Duodenal mucosa (tissue), 2 donors: ENCODE results near the gene SLC35G2.

Experiments
- H3K27ac ChIP-seq: one replicate; pipeline ENCODE4 v1.7.0; 2013; ENCODE audit warnings: low read depth, low read length
- H3K27me3 ChIP-seq, 2 donors: one replicate each; pipeline ENCODE4 v1.7.0; 2013; ENCODE audit warnings: low read length in 2 of 2, control low read depth in 1 of 2; ENCODE audit not compliant: insufficient read depth in 2 of 2, control insufficient read depth in 1 of 2
- H3K36me3 ChIP-seq, 2 donors: one replicate each; pipeline ENCODE4 v1.7.0; 2013; ENCODE audit warnings: low read length in 2 of 2, control low read depth in 1 of 2; ENCODE audit not compliant: insufficient read depth in 2 of 2, control insufficient read depth in 1 of 2
- H3K4me1 ChIP-seq, 2 donors: one replicate each; pipeline ENCODE4 v1.7.0; 2013; ENCODE audit warnings: low read length in 2 of 2, control low read depth in 1 of 2; ENCODE audit not compliant: insufficient read depth in 2 of 2, control insufficient read depth in 1 of 2
- H3K4me3 ChIP-seq, 2 donors: one replicate each; pipeline ENCODE4 v1.7.0; 2013; ENCODE audit warnings: low read length in 2 of 2, low read depth in 1 of 2
- H3K9ac ChIP-seq, 2 donors: one replicate each; pipeline ENCODE4 v1.7.0; 2013; ENCODE audit warnings: low read length in 2 of 2, low read depth in 1 of 2
- H3K9me3 ChIP-seq, 2 donors: one replicate each; pipeline ENCODE4 v1.7.0; 2013; ENCODE audit warnings: low read length in 2 of 2, control low read depth in 1 of 2; ENCODE audit not compliant: control insufficient read depth in 1 of 2

SLC35G2 gene

DNA sequence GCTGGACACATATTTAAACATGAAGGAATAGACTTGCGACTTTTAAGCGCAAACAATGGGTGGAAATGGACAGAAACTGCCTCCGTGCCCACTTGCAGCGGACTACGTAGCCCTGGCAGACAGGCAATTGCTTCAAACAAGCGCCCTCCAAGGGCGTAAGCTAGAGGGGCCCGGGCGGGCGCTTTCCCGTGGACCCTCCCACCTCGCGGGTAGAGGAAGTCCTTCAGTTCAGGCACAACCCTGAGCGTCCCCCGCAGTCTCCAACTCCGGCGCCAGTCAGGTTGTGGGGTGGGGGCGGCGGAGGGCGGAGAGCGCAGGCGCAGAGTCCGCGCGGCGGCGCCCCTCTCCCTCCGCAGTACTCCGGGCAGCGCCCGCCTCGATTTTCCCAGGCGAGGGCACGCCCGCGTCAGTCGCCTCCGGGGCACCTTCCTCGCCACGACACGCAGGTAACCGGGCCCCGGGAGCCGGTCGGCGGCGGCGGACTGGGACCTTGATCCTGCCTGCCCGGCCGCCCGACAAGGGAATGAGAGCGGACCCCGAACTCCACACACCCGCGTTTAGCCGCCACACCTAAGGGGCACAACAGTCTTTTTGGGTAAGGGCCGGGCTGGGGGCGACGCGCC is at the start of gene SLC35G2:
TSS of gene SLC35G2 (plus strand) at position 358 of the 623 bp plus-strand sequence. CDS start 35,335 bp downstream, outside the sequence.
- peak within 1 kb of the TSS; percentile 16 to 47 for H3K9ac ChIP-seq
- peaks cover 11 to 16% of the 10 kb centered on the region in 2 donors for H3K4me1 ChIP-seq
- H3K9me3 ChIP-seq = peaks cover 0 to 2% of the 10 kb centered on the region in 2 donors
- H3K36me3 ChIP-seq = no peaks in the 10 kb centered on the region
- H3K4me3 ChIP-seq = peak within 1 kb of the TSS; percentile 65 to 76
- H3K27me3 ChIP-seq = peaks cover 13 to 28% of the 10 kb centered on the region in 2 donors
- no peak within 1 kb of the TSS for H3K27ac ChIP-seq

DNA sequence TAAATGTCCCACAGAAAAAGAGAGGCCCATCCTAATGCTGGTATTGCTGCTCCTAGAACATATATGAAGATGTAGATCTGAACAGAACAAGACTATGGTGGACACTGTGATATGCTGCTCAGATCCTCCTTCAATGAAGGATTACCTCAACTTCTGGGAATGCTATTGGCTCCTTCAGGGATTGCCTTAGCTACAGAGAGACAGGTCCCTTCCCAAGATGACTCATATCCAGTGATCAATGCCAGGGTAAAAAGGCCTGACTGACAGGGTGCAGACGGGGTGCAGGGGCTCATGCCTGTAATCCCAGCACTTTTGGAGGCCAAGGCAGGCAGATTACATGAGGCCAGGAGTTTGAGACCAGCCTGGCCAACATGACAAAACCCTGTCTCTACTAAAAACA is 46.2 kb upstream of the SLC35G2 start:
- no peaks in the 10 kb centered on the region for H3K4me1 ChIP-seq
- H3K27me3 ChIP-seq = no peaks in the 10 kb centered on the region
- H3K9ac ChIP-seq = no peak overlapping the region
- H3K36me3 ChIP-seq = no peaks in the 10 kb centered on the region
- no peak overlapping the region for H3K4me3 ChIP-seq
- no peaks in the 10 kb centered on the region for H3K9me3 ChIP-seq
- no peak overlapping the region for H3K27ac ChIP-seq

DNA sequence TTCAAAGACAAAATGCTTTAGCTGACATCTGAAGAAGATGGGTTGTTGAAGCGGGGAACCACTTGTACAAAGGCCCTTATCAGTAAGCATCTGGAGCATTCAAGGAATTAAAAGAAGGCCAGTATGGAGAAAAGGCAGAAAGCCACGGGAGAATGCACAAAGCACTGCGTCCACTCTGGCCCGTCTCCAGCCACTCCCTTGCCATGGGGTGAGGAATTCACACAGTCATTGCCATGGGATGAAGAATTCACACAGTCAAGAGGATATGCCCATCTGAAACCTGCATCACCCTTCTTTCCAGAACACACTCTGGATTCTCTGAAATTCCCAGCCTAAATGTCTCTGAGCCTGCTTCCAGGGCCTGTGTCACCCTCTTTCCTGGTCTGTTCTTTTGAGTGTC is 40.1 kb upstream of the SLC35G2 start:
- H3K4me3 ChIP-seq = no peak overlapping the region
- no peak overlapping the region for H3K27ac ChIP-seq
- no peaks in the 10 kb centered on the region for H3K36me3 ChIP-seq
- no peaks in the 10 kb centered on the region for H3K4me1 ChIP-seq
- no peaks in the 10 kb centered on the region for H3K27me3 ChIP-seq
- H3K9me3 ChIP-seq = no peaks in the 10 kb centered on the region
- no peak overlapping the region for H3K9ac ChIP-seq

DNA sequence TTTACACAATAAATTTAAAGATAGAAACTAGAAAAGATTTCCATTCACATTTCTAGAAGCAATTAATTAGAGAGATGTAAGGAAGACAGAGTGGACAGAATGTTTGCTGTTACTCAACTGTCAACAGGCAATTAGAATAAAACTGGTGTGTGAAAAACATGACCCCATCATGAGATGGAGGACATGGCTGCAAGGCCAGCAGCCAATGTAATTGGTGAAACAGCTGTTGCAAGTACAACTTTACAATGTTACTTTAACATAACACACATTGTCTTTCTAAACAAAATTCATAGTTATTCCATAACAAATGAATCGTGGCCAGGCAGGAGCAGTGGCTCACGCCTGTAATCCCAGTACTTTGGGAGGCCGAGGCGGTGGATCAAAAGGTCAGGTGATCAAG is 38.2 kb upstream of the SLC35G2 start:
- Histone ChIP-seq H3K4me3 (no peak overlapping the region), H3K9me3 (no peaks in the 10 kb centered on the region), H3K36me3 (no peaks in the 10 kb centered on the region), H3K9ac (no peak overlapping the region), H3K4me1 (no peaks in the 10 kb centered on the region), H3K27ac (no peak overlapping the region), H3K27me3 (no peaks in the 10 kb centered on the region)

DNA sequence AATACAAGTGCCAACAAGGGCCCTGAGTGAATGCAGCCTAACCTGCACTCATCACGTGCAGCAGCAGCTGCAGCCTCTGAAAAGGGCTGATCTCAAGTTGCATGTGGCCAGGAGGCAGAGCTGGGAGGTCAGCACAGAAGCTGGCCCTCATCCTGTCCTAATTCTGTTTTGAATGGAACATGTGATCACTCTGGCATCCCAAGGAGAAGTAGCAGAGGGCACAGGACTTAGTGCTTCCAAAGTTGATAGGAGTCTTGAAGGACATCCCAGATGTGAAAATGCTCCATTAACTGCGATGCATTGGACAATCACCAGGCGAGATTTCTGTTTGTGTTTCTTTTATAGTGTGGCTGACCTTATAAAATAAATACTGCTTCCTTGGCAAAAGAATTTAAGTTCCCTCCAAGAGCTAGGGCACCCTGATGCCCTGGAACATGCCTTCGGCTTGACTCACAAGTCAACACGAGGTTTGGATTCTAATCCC is 35.2 kb upstream of the SLC35G2 start:
- Histone ChIP-seq H3K4me3 (no peak overlapping the region), H3K27me3 (no peaks in the 10 kb centered on the region), H3K27ac (no peak overlapping the region), H3K36me3 (no peaks in the 10 kb centered on the region), H3K9ac (no peak overlapping the region), H3K4me1 (peaks cover 0 to 12% of the 10 kb centered on the region in 2 donors), H3K9me3 (no peaks in the 10 kb centered on the region)

DNA sequence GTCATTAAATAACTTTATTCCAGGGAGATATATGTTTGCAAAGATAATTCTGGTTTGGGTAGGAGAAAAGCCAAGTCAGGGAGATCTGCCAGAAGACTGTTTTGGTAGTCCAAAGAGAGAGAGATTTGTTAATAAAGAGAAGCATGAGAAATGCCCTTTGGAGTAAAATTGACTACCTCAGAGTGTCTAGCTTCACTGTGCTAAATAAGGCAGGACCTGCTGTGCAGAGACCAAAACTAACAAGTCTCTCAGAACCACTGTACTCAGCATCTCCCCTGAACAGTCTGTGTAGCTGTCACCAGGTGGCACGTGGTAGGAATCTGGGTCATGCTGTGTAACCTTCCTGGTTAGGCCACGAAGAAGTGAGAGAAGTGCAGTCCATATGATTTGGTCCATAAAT is 31.6 kb upstream of the SLC35G2 start:
- Histone ChIP-seq H3K9me3 (no peaks in the 10 kb centered on the region), H3K27ac (no peak overlapping the region), H3K36me3 (no peaks in the 10 kb centered on the region), H3K4me3 (no peak overlapping the region), H3K4me1 (peaks cover 0 to 12% of the 10 kb centered on the region in 2 donors), H3K27me3 (no peaks in the 10 kb centered on the region), H3K9ac (no peak overlapping the region)

DNA sequence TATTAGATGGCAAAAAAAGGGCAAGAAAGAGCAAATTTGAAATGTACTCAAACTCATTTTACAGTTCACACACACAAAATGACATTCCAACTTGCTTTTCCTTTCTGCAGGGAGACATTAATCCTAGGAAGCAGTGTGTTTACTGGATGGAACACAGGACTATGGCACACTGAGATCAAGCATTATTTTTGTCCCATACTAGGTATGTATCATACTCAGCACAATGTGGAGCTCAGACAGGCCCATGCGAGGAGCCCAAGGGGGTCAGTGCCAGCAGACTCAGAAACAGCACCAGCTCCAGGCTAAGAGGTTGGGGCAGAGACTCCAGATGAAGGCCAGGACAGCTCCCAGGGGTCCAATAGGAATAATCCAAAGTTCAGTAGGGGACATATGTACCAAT is 30.8 kb upstream of the SLC35G2 start:
- H3K27ac ChIP-seq = no peak overlapping the region
- H3K27me3 ChIP-seq = no peaks in the 10 kb centered on the region
- no peaks in the 10 kb centered on the region for H3K9me3 ChIP-seq
- no peak overlapping the region for H3K9ac ChIP-seq
- peaks cover 0 to 12% of the 10 kb centered on the region in 2 donors for H3K4me1 ChIP-seq
- no peak overlapping the region for H3K4me3 ChIP-seq
- H3K36me3 ChIP-seq = no peaks in the 10 kb centered on the region

DNA sequence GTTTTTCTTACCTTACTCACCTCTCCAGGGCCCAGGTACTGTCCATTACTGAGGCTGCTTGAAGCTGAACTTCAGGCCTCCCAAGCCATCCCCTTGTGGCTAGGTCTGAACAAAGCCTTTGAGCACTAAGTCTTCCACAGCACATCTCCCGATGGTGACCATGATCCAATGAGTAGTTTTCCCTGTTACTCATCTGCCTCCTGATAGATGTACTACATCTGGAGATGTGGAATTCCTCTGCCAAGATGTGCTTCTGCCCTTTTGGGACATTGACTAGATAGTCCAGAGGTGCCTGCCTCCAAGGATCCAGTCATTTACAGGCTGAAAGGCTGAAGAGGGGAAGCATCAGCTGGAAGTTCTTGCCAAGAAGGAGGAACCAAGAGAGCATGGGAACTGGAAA is 28.9 kb upstream of the SLC35G2 start:
- Histone ChIP-seq H3K4me3 (no peak overlapping the region), H3K9ac (no peak overlapping the region), H3K36me3 (no peaks in the 10 kb centered on the region), H3K9me3 (no peaks in the 10 kb centered on the region), H3K27me3 (no peaks in the 10 kb centered on the region), H3K4me1 (peaks cover 0 to 12% of the 10 kb centered on the region in 2 donors), H3K27ac (no peak overlapping the region)

DNA sequence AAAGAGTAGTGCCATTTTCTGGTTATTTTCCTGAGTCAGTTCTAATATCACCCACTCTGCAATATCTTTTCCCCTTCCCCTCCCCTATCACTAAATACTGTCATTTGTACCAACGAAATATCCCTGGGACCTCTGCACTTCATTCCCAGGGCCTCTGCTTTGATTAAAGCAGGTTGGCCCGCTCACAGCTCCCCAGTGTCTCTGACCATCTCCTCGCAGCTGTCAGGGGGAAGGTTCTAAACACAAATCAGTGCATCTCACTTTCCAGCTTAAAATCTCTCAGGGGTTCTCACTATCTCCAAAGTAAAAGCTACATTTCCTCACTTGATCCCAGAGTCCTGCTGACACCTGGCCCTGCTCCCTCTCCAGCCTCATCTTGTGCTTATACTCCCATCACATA is 28.1 kb upstream of the SLC35G2 start:
- H3K36me3 ChIP-seq = no peaks in the 10 kb centered on the region
- no peak overlapping the region for H3K4me3 ChIP-seq
- H3K27me3 ChIP-seq = no peaks in the 10 kb centered on the region
- H3K9me3 ChIP-seq = no peaks in the 10 kb centered on the region
- no peak overlapping the region for H3K27ac ChIP-seq
- H3K9ac ChIP-seq = no peak overlapping the region
- H3K4me1 ChIP-seq = peaks cover 0 to 12% of the 10 kb centered on the region in 2 donors

DNA sequence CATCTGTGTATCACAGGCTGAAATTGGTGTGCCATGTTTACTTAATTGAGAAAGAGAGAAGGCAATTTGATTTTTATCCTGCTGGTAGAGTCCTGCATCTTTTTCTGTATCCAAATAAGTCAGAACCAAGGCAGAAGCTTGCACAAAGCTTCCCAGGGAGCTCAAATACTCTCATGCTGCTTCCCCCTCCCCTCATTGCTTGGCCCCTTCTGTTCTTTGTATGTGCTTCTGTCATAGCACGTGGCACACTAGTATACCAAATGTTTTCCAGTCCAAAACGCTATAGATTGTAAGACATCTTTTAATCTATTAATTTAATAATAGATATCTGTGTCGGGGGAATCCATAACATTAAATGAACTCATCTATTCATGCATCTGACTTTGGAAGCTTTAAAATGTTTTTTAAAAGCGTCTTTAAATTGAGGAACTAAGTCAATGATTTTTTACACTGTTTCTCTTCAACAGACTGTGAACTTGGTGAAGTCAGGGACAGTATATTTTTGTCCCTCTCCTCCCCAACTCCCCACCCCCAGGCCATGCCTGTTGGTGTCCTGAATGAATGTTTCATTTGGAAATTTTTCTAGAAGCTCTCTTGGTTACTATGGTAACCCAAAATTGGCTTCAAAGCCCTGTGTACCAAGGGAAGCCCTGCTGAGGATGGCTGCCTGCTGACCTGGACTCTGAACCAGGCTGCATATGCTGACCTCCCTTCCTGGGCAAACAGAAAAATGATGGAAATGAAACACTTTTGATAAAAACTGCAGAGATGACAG is 26.2 kb upstream of the SLC35G2 start:
- Histone ChIP-seq H3K27ac (no peak overlapping the region), H3K4me1 (no peaks in the 10 kb centered on the region), H3K4me3 (no peak overlapping the region), H3K9me3 (no peaks in the 10 kb centered on the region), H3K9ac (no peak overlapping the region), H3K36me3 (no peaks in the 10 kb centered on the region), H3K27me3 (no peaks in the 10 kb centered on the region)
